Measurements from ENCODE around the gene AAK1.
"Not testable (repeated sequence)": the region's sequence is repeated elsewhere in the genome, so short reads cannot be mapped to it uniquely, and the experiment has no call there.

The AAK1 gene

DNA sequence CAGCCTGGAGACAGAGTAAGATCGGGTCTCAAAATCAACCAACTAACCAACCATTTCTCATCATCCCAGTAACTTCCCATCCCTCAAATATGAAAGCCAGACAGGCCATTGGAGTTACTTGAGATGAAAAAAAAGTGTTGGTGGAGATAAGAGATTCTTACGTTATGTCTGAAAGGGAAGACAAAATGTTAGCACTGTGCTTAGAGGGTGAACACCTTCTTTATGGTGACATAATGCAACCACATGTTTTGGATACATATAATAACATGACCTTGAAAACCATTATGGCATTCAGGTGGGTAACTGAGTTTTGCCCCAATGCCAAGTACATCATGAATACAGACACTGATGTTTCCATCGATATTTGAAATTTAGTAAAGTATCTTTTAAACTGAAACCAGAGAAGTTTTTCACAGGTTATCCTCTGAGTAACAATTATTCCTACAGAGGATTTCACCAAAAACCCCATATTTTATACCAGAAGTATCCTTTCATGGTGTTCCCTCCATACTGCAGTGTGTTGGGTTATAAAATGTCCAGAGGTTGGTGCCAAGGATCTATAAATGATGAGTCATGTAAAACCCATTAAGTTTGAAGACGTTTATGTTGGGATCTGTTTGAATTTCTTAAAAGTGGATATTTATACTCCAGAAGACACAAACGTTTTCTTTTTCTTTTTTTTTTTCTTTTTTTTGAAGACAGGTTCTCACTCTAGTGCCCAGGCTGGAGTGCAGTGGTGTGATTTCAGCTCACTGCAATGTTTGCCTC, 45.5 kb downstream of the AAK1 start:
- DNase-seq (ENCODE audit: low spot score), result no peak

DNA sequence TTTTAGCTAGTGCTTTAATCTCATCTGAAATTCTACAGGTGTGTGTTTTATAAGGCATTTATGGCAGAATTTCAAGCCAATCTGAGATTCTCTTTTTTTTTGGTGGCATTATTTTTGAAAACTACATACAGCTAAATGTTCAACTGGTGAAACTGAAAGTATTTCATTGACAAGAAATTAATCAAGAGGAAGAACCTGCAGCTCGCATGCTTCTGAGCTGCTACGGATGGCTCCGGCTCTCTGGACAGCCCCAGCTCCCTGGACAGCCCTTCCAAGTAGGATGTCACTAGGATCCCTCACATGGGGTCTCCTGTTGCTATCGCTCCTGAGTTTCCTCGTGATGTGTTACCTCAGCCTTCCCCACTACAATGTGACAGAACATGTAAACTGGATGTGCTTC, 46.4 kb downstream of the AAK1 start:
- no peak for DNase-seq (ENCODE audit: low spot score)

DNA sequence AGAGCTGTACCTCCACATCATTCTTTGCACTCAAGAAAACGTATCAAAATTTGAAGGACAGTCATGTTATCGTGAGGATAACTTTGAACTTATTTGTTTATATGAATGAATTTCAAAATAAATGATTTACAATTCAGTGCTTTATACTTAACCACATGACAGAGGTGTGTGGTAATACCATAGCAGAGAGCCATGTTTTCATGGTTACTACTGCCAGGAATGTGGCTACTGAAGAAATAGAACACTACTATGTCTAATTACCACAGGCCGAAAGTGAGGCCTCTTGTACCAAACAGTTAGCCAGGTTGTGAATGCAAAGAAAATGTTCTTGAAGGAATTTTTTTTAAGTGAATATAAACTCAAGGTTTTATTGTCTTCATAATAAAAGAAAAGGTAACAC, 49.2 kb downstream of the AAK1 start:
- DNase-seq (ENCODE audit: low spot score), result peak; percentile 78

DNA sequence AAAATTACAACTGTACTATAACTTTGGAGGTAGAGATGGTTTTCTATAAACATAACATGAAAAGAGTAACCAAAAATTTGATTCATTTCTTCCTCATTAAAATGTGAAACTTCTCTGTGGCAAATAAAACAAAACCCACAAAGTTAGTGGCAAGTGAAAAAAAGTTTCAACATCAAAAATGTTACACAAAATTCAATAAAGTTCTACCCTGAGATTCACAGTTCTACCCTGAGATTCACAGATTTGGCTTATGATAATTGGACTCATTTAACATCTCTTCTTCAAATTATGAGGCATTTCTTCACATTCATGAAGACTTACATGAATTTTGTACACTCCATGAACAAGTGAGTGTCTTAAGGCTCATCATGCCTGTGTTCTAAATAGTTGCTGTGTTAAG, 51.0 kb downstream of the AAK1 start:
- no peak for DNase-seq (ENCODE audit: low spot score)

DNA sequence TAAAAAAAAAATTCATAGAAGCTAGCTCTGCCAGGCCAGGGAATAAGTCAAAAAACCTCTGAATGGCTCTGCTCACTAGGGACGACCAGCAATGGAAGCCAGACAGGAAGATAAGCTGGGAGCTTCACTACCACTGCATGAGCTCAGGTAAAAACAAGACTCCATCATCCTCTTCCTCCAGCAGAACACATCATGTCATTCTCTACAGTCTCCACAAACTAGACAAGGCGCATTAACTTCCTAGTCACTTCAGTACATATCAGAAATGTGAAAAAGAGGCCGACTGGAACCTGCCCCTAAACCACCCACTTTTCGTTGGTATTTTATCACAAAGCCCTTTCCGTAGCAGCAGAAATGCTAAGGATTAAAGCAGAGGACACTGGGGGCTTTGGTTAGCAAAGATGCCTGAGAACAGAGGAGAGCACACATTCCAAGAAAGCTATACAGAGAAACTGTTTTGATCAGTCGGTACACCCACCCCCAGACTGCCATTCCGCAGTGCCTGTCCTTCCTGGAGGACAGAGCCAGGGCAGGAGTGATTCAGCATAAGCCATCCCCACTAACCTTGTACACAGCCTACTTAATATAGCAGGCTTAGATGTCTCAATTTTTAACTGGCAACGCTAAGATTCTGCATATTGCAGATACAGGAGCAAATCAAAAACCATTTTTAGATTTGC, 53.4 kb downstream of the AAK1 start:
- DNase-seq (ENCODE audit: low spot score), result peak; percentile 59

DNA sequence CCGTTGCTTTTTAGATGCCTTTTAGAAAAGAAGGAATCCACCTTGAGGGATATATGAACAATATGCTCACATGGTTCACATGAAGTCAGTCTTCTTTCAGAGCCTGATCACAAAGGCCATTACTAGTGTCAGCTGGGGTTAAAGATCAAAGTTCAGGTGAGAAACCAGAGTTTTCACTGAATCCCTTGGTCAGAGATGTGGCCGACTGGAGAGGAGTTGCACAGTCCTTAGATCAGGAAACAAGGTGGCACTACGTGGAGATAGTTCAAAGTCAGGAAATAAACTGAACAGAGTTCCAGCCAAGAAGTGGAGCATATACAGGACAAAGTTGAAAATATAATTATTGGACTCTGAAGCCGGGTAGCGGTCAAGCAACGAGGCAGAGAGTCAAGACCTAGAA, 54.6 kb downstream of the AAK1 start:
- DNase-seq (ENCODE audit: low spot score), result no peak

DNA sequence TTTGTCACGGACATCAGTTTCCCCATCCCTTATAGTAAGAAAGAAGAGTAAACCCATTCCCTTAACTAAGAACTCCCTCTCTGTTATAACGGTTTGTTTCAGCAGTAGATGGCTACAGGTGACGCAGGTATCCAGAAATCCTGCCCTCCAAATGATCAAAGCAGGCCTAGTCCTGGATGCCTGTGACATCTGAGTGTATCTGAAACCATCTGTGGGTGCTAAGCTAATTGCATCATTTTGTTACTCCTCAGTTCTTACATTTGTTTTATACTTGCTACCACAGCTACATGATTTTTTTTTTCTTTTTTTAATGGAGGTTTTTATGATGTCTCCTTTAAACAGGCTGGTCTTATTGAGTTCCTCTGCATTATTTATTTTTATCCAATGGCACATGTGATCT, 55.1 kb downstream of the AAK1 start:
- no peak for DNase-seq (ENCODE audit: low spot score)

DNA sequence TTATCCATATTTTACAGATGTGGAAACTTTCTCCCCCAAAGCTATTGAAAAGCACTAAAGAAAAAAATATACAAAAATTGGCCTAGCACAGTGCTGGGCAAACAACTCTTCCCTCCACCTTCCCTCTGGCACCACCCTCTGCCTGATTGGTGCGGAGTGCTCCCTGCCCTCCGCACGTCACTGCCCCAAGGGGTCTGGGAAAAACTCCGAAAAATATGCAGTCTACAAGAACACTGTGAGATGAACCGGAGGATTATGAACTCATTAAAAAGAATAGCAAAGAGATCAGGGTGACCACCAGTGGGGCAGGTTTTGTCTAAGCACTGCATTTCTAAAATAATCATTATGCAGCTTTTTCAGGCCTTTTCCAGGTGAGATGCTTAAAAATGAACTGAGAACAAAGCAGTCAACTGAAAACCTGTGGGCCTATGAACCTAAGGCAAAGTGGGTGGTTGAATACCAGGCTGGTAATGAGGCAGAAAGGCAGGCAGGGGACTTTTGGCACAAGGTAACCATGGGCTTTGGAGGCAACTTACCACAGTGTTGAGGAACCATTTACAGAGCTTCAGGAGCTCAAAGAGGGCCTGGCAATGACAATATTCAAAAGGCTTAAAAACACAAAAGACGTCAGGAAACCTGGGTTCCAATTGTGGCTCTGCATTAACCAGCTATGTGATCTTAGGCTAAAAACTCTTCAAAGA, 57.5 kb downstream of the AAK1 start:
- peak; percentile 81 for DNase-seq (ENCODE audit: low spot score)

DNA sequence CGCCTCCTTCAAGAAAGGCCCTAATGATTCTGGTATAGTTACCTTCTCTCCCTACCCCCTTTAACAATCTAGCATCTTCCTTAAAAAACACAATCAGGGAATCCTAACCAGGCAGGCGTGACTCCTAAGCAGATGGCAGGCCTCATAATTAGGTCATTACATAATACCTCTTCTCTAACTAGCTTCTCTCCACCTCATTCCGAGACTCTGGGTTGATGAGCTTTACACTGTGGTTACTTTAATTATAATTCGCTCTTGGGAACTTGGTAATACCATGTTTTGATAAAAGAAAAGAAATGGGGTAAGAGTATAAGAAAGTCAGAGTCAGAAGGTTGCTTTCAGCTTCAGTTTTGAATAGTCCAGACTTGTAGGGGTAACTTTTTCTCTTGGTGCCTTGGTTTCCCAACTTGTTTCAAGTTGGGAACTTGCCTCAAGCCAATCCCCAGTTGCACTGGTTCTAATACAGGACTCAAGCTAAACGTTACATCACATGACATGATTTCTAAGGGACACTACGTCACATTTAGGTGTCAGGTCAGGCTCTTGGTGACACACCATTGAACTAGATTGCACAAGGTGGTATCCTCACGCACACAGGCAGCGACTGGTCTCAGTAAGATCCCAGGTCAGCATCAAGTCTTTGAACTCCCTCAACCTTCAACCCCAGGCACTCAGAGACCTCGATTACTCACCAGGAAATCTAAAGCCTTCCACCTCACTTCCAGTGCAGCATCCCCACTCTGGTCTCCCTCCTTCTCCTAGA, 59.2 kb downstream of the AAK1 start:
- no peak for DNase-seq (ENCODE audit: low spot score)

DNA sequence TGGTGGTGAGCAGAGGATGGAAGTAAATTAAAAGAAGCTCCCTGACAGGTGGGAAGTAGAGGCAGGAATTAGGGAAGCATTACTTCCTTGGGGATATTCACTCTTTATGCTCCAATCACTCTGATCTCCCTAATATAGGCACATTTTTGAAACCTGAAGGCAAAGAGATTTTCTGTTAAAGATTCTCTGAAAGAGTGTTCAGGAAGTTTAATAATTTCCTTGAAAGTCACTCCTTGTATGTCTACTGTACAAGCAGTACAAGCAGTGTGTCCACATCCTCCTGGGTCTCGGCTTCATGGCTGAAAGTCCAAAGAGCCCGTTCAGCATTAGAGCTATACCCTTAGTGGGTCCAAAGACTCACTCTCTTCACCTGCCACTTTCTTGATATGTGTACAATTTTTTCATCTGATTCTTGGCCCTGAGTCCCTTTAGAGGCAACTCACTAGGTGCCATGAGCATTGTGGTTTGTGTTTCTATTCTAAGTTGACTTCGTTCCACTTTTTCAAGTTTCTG, 60.2 kb downstream of the AAK1 start:
- peak; percentile 44 for DNase-seq (ENCODE audit: low spot score)

DNA sequence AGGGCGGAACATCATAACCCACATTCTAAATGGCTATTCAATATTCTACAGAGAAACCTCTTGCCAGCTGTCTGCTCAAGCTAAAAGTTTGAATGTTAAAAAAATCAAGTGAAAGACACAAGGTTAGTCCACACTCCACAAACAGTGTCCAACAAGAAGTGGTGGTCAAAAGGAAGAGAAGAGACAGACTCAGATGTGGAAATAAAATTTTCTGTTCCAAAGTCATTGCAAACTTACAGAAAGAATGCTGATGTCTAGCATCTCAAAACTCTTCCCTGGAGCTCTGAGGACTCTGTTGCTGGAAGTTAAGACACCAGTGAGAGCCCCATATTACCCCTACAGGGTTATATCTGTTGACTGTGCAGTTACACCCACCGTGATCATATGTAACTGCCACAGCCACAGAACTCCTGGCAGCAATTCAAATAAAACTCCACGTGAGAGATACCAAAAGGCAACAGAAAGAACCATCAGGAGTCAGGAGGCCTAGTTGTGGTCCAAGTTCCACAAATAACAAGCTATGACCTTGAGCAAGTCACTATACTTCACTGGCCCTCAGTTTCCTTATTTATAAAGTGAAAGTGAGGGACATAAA, 60.9 kb downstream of the AAK1 start:
- no peak for DNase-seq (ENCODE audit: low spot score)

DNA sequence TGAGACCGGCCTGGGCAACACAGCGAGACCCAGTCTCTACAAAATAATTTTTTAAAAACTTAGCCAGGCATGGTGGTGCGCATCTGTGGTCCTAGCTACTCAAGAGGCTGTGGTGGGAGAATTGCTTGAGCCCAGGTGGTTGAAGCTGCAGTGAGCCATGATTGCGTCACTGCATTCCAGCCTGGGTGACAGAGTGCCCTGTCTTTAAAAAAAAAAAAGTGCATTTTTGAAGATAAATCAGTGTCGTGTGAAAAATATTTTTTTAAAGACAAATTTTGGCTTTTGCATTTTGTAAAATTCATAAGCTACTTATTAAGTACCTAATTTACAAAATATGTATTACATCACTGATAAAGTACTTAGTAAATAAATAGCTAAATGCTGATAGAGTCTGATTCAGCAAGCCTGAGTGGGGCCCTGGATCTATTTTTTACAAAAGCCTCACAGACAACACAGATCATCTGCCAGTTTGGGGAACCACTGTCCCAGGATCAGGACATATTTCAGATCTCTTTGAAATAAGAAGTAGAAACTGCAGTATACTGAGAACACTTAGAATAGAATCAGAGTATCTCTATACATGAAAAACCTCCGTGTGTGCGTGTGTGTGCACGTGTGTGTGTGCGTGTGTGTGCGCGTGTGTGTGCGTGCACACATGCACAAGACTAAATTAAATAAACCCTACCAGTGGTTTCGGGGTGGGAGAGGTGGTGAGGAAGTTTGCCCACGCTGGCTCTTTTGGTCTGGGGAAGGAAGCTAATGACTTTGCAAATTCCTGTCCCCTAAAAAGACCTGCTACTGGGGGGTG, 61.6 kb downstream of the AAK1 start:
- peak; percentile 86 for DNase-seq (ENCODE audit: low spot score)

DNA sequence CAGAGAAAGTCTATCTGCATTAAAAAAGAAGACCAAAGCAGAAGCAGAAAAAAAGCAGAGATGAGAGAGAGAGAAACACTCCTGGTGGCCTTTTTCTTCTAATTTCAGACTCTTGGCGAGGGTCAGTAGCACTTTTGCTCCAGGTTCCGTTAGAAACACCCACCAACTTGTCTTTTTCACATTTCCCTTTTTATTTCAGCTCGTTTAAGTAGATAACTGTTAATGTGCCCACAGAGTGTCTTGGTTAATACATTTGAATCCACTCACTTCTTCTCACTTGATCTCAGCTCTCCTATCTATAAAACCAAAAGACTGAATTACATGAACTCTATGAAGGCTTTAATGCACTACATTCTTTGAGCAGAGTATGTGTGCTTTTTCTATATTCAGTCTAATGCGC, 63.1 kb downstream of the AAK1 start:
- DNase-seq (ENCODE audit: low spot score), result no peak

DNA sequence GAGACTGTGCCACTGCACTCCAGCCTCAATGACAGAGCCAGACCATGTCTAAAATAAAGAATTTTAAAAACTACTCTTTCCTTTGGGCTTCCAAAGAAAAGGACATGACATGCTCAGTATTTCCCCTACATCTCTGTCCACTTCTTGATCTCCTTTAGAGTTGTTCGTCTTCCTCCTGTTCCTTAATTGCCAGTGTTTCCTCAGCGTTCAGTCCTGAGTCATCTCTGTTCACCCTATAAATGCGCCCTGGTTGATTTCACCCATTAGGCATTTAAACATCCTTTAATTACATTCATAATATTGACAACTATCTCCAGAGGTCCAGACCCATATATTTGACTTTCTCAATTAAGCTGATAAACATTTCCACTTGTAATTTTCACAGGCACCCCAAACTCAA, 64.0 kb downstream of the AAK1 start:
- no peak for DNase-seq (ENCODE audit: low spot score)

DNA sequence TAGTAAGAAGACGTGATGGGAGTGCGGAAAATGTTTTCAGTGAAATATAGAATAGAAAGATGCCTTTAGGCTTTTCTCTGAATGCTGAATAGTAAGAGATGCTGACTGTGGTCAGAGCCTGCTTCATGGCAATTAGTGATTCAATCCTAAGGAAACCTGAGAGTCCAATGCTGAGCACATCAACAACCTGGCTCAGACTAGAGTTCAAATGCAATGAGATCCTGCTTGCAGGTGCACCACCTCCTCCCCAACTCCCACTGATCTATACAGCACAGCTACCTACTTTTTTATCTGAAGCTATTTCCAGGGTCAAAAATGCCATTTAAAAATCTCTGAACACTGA, 65.4 kb downstream of the AAK1 start:
- no peak for DNase-seq (ENCODE audit: low spot score)

DNA sequence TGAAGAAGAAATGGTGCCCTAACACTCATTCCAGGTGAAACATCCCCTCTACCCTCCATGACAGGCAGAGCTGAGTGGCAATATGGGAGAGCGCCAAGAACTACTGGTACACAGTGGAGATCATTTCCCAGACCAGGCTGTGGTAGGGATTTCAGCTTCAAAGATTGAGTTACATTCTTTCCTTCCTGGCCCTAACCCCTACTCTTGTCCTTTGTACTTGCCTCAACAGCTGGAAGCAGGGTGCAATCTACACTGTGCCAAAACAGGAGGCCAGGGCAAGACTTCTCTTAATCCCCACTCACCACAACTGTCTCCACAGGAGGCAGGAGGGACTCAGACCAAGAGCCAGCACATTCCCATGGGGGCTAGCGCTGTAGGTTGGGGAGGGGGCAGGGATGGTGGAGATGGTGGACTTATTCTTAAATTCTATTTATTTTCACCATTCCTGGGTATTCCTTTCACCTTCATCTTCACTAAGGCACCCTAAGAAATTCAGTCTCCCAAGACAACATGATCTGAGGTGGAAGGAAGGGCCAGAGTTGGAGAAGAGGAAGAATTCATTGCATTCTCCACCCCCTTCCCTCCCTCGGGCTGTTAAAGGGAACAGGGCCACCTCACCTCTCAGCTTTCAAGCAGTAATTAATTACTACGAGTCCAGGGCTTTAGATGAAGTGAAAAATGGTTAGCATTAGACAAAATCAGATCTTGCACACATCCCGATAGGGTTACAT, 65.9 kb downstream of the AAK1 start:
- DNase-seq (ENCODE audit: low spot score), result no peak

DNA sequence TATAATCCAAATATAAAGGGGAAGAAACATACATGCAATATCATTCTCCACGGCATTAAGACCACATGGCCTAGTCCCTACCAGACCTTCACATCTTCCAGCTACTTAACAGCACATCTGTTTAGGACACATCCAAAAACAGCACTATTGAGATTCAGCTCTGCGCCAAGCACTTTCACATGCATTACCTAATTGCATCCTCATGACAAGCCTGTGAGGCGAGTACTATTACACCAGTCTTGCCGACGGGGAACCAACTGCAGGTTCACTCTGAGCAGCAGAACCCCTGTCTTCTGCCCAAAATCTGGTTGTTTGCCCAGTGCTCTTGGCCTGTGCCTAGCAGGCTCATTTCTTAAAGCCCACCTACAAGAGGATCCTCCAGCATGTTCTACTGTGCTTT, 66.7 kb downstream of the AAK1 start:
- DNase-seq (ENCODE audit: low spot score), result no peak

DNA sequence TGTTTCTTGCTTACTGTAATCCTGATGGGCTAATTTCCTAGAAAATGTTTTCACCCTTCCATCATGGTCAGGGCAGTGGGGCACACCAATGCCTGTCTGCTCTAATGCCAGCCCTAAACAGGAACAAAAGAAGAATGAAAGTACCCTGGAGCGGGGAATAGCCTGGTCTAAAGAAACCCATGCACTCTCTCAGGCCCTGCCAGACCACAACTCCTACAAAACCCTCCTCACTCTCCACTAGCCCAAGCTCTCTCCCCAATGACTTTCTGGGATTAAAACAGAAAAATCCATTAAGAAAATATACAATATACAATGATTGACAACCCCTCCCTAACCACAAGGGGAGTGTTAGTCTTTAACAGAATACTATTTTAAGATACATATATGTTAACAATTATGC, 67.6 kb downstream of the AAK1 start:
- DNase-seq (ENCODE audit: low spot score), result no peak

DNA sequence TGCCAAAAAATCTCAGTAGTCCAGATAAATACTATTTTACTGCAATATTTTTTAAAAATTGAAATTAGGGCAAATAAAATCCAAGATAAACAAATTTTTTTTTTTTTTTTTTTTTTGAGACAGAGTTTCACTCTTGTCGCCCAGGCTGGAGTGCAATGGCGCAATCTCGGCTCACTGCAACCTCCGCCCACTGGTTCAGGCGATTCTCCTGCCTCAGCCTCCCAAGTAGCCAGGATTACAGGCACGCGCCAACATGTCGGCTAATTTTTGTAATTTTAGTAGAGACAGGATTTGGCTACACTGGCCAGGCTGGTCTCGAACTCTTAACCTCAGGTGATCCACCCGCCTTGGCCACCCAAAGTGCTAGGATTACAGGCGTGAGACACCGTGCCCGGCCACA, 68.2 kb downstream of the AAK1 start:
- not testable (repeated sequence) for DNase-seq (ENCODE audit: low spot score)

DNA sequence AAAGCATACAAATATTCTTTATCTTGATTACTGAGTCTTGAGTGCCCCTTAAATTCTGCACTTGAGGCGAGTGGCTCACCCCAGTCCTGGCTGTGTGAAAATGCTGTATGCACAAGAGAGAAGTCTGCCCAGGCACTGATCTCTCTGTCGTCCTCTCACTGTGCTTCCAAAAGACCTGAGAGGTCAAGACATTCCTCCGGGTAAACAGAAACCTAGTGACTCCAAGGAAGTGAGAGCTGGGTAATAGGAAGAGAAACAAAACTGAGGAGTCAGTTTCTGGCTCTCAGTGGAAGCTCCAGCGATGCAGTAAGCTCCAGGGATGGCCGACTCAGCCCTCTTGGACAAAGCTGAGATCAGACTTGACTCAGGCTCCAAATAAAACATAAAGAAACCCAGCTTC, 70.9 kb downstream of the AAK1 start:
- DNase-seq (ENCODE audit: low spot score), result peak; percentile 90
